Activated CD8-positive, alpha-beta T cell treated with anti-CD3 and anti-CD28 coated beads for 36 hours (primary cell): ENCODE results near the gene TBC1D21. TPM values are rescaled to one million over a fixed set of nuclear protein-coding genes. Genes with fewer than 3 reads are reported as not detected.

ENCODE experiments used
- ATAC-seq: fragments of 200-7000 bp; cut with Tn5 transposase; one replicate; pipeline ENCODE4 v1.10.0; 2021; ENCODE audit warnings: mild to moderate bottlenecking, moderate library complexity
- CTCF ChIA-PET: fragments of 350-600 bp; sonication (Branson Sonifier 250); formaldehyde crosslinking; loops from one replicate; lab custom pipeline; 2021; ENCODE audit warnings: antibody characterized with exemption; lab: Charles Lee
- POLR2A ChIA-PET: fragments of 350-600 bp; sonication (Branson Sonifier 250); formaldehyde crosslinking; loops from one replicate; lab custom pipeline; 2021; ENCODE audit warnings: antibody characterized with exemption; lab: Charles Lee
- DNase-seq: peaks from one replicate; pipeline ENCODE4 v3.0.0-alpha.2; 2020
- H3K27ac Mint-ChIP-seq: one replicate; pipeline ENCODE4 v1.8.0; 2021; ENCODE audit warnings: mild to moderate bottlenecking, mixed read lengths
- H3K27me3 Mint-ChIP-seq: one replicate; pipeline ENCODE4 v1.8.0; 2021; ENCODE audit warnings: mixed read lengths
- H3K36me3 Mint-ChIP-seq: one replicate; pipeline ENCODE4 v1.8.0; 2021; ENCODE audit warnings: low read depth, mixed read lengths
- H3K4me1 Mint-ChIP-seq: one replicate; pipeline ENCODE4 v1.8.0; 2021; ENCODE audit warnings: low read depth, mixed read lengths
- H3K4me3 Mint-ChIP-seq: one replicate; pipeline ENCODE4 v1.8.0; 2021; ENCODE audit warnings: mild to moderate bottlenecking, moderate library complexity, mixed read lengths
- H3K9me3 Mint-ChIP-seq: one replicate; pipeline ENCODE4 v1.8.0; 2021; ENCODE audit warnings: mixed read lengths
- CTCF ChIP-seq: fragments of 200-600 bp; IDR thresholded peaks from one replicate; pipeline ENCODE4 v1.8.0; 2022; ENCODE audit warnings: antibody characterized with exemption, mild to moderate bottlenecking
- intact Hi-C: fragments of 100-400 bp; cut with micrococcal nuclease; formaldehyde crosslinking; loops from one replicate; pipeline ENCODE4 v1.10.0; 2022
- total RNA-seq, 2 experiments: library from RNA; stranded (reverse); gene quantifications; one replicate each; pipeline ENCODE4 v1.2.3, GENCODE V29; 2021

The TBC1D21 gene
- total RNA-seq, 2 experiments from 2014 or later: not detected

GRCh38 chr15:73932381-73933191 lies 59.2 kb downstream of the TBC1D21 start:
- H3K27me3 Mint-ChIP-seq: peaks cover 2% of the 10 kb centered on the region
- no peaks in the 10 kb centered on the region for H3K36me3 Mint-ChIP-seq
- no peak for TF ChIP-seq CTCF
- DNase-seq (no peak), ATAC-seq (no peak)
- ChIA-PET CTCF (interaction anchor here (0.8 to 1.4 kb wide), 3 partner anchors 19 to 58 kb away, joined by 3 to 4 read pairs (median 3); no protein-coding TSS in a partner anchor), POLR2A (no interaction called here)
- no peaks in the 10 kb centered on the region for H3K9me3 Mint-ChIP-seq
- no peak overlapping the region for H3K4me3 Mint-ChIP-seq
- intact Hi-C loops: no loop called here
- H3K4me1 Mint-ChIP-seq: peaks cover 13% of the 10 kb centered on the region
- no peak overlapping the region for H3K27ac Mint-ChIP-seq

GRCh38 chr15:73934281-73934680 lies 60.9 kb downstream of the TBC1D21 start:
- ATAC-seq (no peak), DNase-seq (no peak)
- Mint-ChIP-seq H3K9me3 (no peaks in the 10 kb centered on the region), H3K27ac (no peak overlapping the region), H3K27me3 (peaks cover 2% of the 10 kb centered on the region), H3K36me3 (no peaks in the 10 kb centered on the region), H3K4me3 (no peak overlapping the region), H3K4me1 (peaks cover 2% of the 10 kb centered on the region)
- POLR2A ChIA-PET: interaction anchor here (1.7 kb wide), 1 partner anchor 10 kb away, joined by 8 read pairs; no protein-coding TSS in a partner anchor
- TF ChIP-seq CTCF: no peak
- CTCF ChIA-PET: interaction anchor here (1.2 to 3.3 kb wide), 2 partner anchors 30 to 39 kb away, joined by 5 to 11 read pairs; no protein-coding TSS in a partner anchor
- intact Hi-C loops: no loop called here

- Mint-ChIP-seq H3K27ac (no peak overlapping the region), H3K9me3 (no peaks in the 10 kb centered on the region), H3K27me3 (peaks cover 2% of the 10 kb centered on the region), H3K36me3 (no peaks in the 10 kb centered on the region), H3K4me1 (no peaks in the 10 kb centered on the region), H3K4me3 (no peak overlapping the region)
- no peak for DNase-seq
- TF ChIP-seq CTCF: no peak
- ChIA-PET POLR2A (interaction anchor here (1.7 kb wide), 1 partner anchor 11 kb away, joined by 8 read pairs; no protein-coding TSS in a partner anchor), CTCF (interaction anchor here (0.8 to 3.3 kb wide), 4 partner anchors 8 to 37 kb away, joined by 3 to 11 read pairs (median 4); no protein-coding TSS in a partner anchor)
- no peak for ATAC-seq
- intact Hi-C loops: no loop called here
Observed at GRCh38 chr15:73935547-73935946, 62.2 kb downstream of the TBC1D21 start.

- Mint-ChIP-seq H3K27ac (no peak overlapping the region), H3K36me3 (no peaks in the 10 kb centered on the region), H3K9me3 (no peaks in the 10 kb centered on the region), H3K4me3 (no peak overlapping the region), H3K4me1 (no peaks in the 10 kb centered on the region), H3K27me3 (peaks cover 2% of the 10 kb centered on the region)
- CTCF ChIA-PET: interaction anchor here (0.8 to 3.3 kb wide), 4 partner anchors 8 to 37 kb away, joined by 3 to 11 read pairs (median 4); no protein-coding TSS in a partner anchor
- intact Hi-C loops: no loop called here
- no peak for TF ChIP-seq CTCF
- DNase-seq: no peak
- POLR2A ChIA-PET: interaction anchor here (1.7 kb wide), 1 partner anchor 11 kb away, joined by 8 read pairs; no protein-coding TSS in a partner anchor
- no peak for ATAC-seq
Observed at GRCh38 chr15:73936181-73936580, 62.8 kb downstream of the TBC1D21 start.
